Measurements from ENCODE around the gene CA5A.
"Not testable (repeated sequence)": the region's sequence is repeated elsewhere in the genome, so short reads cannot be mapped to it uniquely, and the experiment has no call there.

Gene CA5A

DNA sequence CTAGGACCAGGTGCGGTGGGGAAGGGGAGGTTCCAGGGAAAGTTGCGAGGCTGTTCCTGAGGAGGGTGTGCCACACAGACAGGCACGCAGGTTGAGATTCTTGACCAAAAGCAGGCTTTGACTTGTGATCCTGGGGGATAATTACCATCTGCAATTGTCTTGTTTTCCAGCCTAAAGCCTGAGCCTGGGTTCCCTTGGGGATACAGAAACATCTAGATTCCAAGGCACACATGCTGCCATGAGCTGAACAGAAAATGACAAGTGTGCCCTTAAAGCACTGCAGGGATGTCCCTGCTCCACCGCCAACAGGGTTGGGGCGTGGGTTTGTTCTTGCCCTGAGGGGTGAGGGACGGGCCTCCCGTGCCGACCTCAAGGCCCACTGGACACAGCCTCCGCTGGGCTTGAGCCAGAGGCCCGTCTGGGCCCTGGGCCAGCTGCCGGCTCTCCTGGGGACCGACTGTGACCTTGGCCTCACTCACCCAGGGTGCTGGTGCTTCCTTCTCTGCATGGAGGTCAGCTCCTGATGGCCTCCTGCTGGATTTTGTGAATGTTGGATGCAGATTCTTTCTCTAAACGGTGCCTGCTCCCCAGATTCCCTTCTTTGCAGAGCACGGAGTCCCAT, 14.0 kb downstream of the CA5A start:
- no peak for DNase-seq

GRCh38 chr16:87921236-87921773, 15.0 kb downstream of the CA5A start:
- DNase-seq = no peak

GRCh38 chr16:87919681-87919994, 16.7 kb downstream of the CA5A start:
- DNase-seq = no peak

DNA sequence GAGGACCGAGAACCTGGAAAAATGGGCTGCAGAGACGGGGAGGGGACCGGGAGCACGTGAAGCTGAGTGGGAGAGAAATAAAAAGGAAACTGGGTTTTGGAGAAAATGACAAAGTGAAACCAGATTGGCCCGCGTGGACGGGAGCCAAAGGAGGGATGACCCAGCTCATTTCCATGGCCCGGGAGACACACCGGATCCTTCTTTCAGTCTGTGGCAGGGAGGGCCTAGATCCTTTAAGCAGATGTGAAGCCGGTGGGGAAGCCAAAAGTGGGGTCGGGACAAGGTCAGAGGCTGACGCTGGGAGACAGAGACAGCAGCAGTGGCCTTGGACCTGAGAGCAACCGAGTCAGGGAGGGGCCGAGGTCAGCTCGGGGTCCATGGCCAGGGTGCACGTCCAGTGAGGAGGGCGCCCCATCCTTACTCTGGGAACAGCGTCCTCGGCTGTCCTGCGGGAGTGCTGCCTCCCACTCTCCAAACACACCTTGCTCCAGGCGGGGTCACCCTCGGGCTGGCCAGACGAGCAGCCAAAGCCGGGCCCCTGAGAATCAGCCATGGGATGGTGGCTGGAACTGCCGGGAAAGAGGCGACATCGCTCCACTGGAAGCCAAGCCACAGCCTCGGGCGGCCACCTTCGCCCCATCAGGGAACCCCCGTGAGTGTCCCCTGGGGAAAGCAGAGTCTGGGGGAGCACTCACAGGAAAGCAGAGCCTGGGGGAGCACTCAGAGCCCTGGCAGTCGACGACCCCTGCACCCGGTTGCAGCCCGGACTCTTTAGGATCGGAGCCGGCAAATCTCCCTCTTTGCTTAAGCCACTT, 17.3 kb downstream of the CA5A start:
- no peak for DNase-seq

DNA sequence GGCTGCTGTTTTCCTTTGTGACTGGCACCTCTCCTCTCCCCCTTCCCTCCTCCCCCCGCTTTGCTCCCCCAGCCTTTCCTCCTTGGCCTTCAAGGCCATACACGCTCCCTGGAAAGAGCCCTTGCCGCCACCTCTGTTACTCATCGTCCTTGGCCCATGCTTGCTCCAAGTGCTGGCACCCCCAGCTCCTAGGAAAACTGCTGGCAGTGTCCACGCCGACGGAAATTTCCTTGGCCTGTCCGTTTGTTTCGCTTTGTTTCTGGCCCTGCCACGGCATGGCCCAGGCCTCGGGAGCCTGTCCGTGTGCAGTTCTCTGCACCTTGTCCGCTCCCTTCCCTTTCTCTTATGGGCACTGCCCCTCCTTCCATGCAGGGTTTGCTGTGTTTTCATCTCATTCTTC, 18.0 kb downstream of the CA5A start:
- DNase-seq = no peak

GRCh38 chr16:87917503-87917902, 18.8 kb downstream of the CA5A start:
- no peak for DNase-seq

GRCh38 chr16:87914812-87915211, 21.5 kb downstream of the CA5A start:
- no peak for DNase-seq

GRCh38 chr16:87914021-87914725, 22.2 kb downstream of the CA5A start:
- not testable (repeated sequence) for DNase-seq

DNA sequence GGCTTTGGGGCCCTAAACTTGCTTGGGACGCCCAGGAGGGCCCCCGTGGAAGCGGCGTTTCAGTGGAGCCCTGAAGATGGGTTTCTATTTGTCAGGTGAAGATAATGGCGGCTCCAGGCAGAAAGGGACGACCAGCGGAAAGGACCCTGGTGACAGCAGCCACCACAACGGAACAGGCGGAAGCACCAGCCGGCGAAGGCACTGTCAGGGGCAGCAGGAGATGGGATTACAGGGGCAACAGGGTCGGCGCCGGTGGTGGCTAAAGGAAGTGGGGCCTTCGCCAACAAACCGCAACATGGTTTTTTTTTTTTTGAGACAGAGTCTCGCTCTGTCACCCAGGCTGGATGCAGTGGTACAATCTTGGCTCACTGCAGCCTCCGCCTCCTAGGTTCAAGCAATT, 23.6 kb downstream of the CA5A start:
- DNase-seq = not testable (repeated sequence)

DNA sequence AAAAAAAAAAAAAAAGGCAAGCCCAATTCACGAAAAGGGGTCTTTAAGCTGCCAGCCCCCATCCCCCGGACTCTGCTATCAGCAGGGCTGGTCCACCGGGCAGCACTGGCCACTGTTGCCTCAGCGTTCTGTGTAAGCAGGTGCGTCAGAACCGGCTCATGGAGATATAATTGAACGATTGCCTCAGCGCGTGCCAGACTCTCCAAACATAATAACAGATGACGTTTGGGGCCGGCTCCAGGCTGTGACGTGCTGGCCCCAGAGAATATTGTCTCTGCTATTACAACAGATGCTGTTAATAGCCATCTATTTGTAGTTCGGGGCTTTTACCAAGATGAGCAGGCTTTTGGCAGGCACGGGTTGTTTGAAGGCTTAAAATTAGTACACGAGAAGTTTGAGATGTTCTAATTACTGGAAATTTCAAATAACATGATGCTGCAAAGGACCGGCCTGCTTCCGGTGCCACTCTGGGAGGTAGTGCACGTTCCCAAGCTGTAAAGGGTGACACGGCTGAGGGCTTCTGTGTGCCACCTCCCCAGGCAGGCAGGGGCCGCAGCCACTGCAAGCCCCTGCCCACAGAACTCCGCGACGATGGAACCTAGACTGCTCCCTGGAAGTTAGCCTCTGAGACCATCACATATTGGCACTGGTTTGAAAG, 25.1 kb downstream of the CA5A start:
- not testable (repeated sequence) for DNase-seq

- DNase-seq = peak; percentile 46 to 84 (median 61)
Observed at GRCh38 chr16:87909203-87909935, 27.0 kb downstream of the CA5A start.

GRCh38 chr16:87908101-87908500, 28.2 kb downstream of the CA5A start:
- not testable (repeated sequence) for DNase-seq

GRCh38 chr16:87905521-87905920, 30.8 kb downstream of the CA5A start:
- DNase-seq = not testable (repeated sequence)

- DNase-seq = not testable (repeated sequence)
Observed at GRCh38 chr16:87904963-87905362, 31.4 kb downstream of the CA5A start.

- DNase-seq = not testable (repeated sequence)
Observed at GRCh38 chr16:87900489-87900888, 35.8 kb downstream of the CA5A start.

DNA sequence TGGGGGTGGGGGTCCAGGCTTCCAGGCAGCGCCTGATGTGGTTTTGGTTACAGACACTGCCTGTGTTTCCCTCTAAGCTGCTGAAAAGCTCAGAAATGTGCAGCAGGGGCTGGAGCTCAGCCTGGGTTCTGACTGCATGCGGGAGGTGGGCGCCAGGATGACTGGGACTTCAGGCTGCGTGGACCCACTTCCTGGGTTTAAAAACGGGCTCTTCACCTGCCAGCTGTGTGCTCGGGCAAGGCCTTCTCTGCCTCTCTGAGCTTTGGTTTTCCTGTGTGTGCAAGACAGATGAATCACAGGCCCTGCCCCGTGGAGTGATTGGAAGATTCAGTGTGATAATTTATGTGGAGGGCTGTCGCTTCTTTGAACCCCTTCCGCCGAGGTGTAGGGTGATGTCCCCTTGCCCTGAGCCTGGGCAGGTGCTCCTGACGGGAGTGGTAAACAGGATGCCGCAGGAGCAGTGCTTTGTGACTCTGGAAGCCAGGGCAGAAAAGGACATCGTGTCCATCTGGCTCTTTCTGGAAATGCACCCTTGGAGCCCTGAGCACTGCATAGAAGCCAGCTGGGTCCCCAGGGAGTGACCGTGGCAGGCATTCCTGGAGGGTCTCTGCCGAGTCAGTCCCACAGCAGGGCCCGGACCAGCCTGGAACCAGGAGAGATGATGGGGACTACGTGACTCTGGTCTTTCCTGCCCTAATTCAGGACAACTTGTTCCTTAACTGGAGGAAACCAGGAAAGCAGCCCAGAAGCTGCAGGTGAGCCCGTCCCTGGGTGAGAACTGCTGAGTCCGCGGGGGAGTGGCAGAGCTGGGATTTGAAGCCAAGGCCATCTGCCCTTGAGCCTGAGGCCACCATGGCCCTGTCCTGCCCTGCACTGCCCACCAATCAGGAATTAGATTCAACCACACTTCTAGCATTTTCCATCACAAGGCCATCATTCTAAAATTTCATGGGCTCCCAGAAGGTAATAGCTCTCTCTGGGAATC, 38.5 kb downstream of the CA5A start:
- peak in 1 of 5 donors; percentile 66 for DNase-seq

DNA sequence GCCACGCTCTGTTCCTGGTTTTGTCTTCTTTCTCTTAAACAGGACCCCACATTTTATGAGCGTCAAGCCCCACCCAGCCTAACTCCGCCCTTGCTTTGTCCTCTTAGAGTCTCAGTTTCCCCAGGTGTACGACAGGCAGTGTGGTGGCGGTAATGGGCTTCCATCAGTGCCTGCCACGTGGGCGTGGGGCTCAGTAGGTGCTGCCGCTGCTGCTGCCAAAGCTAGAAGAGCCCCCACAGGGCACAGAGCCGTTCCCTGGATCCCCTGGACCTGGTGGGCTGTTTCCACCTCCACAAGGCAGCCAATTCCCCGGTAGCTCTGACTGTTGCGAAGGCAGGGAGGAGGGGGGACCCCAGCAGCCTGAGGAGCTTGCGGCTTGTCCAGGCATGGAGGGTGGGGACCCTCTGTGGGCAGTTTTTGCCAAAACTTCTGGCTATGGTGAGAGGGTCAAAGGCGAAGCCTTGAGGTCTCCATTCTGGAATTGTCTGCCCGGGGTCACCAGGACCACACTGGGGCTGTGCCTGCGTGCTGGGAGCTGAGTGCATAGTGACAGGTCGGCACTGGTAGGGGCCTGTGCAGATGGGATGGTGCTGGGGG, 39.3 kb downstream of the CA5A start:
- DNase-seq = not testable (repeated sequence)

DNA sequence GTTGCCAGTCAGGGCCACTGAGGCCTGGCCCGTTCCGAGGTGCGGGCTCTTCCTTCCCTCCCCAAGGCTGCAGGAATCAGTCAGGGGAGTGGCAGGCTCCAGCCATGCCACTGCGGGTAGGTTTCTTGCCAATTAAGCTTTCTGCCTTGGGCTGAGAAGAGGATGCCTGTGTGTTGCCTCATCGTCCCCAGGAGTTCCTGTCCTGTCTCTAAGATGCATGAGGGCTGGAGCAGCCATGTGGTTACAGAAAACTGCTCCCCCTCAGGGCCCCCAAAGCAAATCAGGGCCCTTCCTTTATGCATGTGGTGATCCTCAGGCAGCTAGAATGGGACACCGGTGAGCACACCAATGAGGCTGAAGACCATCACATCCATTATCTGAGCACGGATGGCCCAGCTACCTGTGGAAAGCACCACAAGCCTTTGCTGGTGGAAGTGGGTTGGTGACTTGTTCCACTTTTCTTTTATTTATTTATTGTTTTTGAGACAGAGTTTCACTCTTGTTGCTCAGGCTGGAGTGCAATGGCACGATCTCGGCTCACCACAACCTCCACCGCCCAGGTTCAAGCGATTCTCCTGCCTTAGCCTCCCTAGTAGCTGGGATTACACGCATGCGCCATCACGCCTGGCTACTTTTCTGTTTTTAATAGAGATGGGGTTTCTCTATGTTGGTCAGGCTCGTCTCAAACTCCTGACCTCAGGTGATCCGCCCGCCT, 40.0 kb downstream of the CA5A start:
- DNase-seq = not testable (repeated sequence)

DNA sequence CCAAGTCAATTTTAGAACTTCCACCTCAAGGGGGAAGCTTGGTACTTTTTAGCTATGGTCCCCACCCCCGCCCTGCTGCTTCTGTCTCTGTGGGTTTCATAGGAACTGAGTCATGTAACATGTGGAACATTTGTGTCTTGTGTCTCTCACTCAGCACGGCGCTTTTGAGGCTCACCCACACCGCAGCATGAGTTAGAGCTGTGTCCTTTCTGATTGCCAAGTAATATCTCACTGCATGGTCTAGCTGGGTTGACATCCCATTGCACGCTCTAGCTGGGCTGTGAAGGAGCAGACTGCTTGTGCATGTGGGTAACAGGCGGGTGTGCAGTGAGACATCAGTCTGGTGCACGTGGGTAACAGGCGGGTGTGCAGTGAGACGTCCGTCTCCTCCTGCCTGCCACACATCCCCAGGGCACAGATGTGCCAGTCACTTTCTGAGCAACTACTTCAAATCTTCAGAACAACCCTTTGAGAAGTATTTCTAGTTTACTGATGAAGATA, 40.6 kb downstream of the CA5A start:
- DNase-seq = peak in 2 of 5 donors; percentile 3 to 94

DNA sequence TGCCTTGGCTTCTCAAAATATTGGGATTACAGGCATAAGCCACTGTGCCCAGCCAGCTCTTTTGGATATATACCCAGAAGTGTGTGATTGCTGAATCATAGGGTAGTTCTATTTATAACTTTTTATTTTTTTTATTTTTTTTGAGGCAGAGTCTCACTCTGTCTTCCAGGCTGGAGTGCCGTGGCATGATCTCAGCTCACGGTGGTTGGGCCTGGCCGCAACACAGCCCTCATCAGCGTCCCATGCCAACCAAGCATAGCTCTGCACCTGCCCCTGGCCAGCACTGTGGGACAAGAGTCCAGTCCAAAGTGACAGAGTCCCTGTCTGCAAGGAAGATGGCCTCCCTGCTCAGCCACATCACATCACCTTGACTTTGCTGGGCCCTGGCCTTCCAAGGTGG, 42.3 kb downstream of the CA5A start:
- DNase-seq = not testable (repeated sequence)

Data from T-helper 1 cell (primary cell).